HUES64 (cell line): ENCODE results near the gene FBXW7.
"Not testable (repeated sequence)": the region's sequence is repeated elsewhere in the genome, so short reads cannot be mapped to it uniquely, and the experiment has no call there.

Experiments used
- H3K27ac ChIP-seq: 2 replicates; pipeline ENCODE4 v1.7.0; 2013; ENCODE audit warnings: low read depth, low read length, inconsistent platforms
- H3K27me3 ChIP-seq: 2 replicates; pipeline ENCODE4 v1.6.1; 2013; ENCODE audit warnings: mild to moderate bottlenecking, low read length; ENCODE audit not compliant: insufficient read depth
- H3K36me3 ChIP-seq: 2 replicates; pipeline ENCODE4 v1.6.1; 2013; ENCODE audit warnings: mild to moderate bottlenecking, low read length; ENCODE audit not compliant: insufficient read depth
- H3K4me1 ChIP-seq: 2 replicates; pipeline ENCODE4 v1.6.1; 2013; ENCODE audit warnings: mild to moderate bottlenecking, low read length, moderate library complexity; ENCODE audit not compliant: insufficient read depth
- H3K4me3 ChIP-seq: 2 replicates; pipeline ENCODE4 v1.5.1; 2013; ENCODE audit warnings: mild to moderate bottlenecking, low read length, moderate library complexity
- H3K9ac ChIP-seq: 2 replicates; pipeline ENCODE4 v1.6.1; 2013; ENCODE audit warnings: mild to moderate bottlenecking, low read depth, low read length
- H3K9me3 ChIP-seq: 2 replicates; pipeline ENCODE4 v1.6.1; 2013; ENCODE audit warnings: low read depth, low read length; ENCODE audit not compliant: insufficient read depth
- WGBS: fragments of 150-250, 120-280 bp; methylation state at CpG from one replicate; pipeline ENCODE4 v1.1.7; 2013; ENCODE audit warnings: missing lambda C conversion rate; 5-methylcytosine and 5-hydroxymethylcytosine counted together

The FBXW7 gene

GRCh38 chr4:152571770-152572169 lies 35.9 kb upstream of the FBXW7 start:
- Histone ChIP-seq H3K27me3 (no peaks in the 10 kb centered on the region), H3K9me3 (no peaks in the 10 kb centered on the region), H3K4me3 (no peak overlapping the region), H3K9ac (no peak overlapping the region), H3K4me1 (no peaks in the 10 kb centered on the region), H3K36me3 (no peaks in the 10 kb centered on the region), H3K27ac (no peak overlapping the region)
- 100% methylated on average over 1 of the region's 1 CpG for WGBS

GRCh38 chr4:152571296-152571695 lies 35.4 kb upstream of the FBXW7 start:
- Histone ChIP-seq H3K4me3 (no peak overlapping the region), H3K9me3 (no peaks in the 10 kb centered on the region), H3K27ac (no peak overlapping the region), H3K27me3 (no peaks in the 10 kb centered on the region), H3K36me3 (no peaks in the 10 kb centered on the region), H3K4me1 (no peaks in the 10 kb centered on the region), H3K9ac (no peak overlapping the region)
- WGBS = 88% methylated on average over 1 of the region's 1 CpG

GRCh38 chr4:152565333-152565732 lies 29.4 kb upstream of the FBXW7 start:
- Histone ChIP-seq H3K27ac (no peak overlapping the region), H3K9me3 (no peaks in the 10 kb centered on the region), H3K4me3 (no peak overlapping the region), H3K27me3 (no peaks in the 10 kb centered on the region), H3K36me3 (no peaks in the 10 kb centered on the region), H3K4me1 (no peaks in the 10 kb centered on the region), H3K9ac (no peak overlapping the region)
- 97% methylated on average over 6 of the region's 6 CpGs for WGBS

GRCh38 chr4:152564336-152564735 lies 28.4 kb upstream of the FBXW7 start:
- H3K9ac ChIP-seq = no peak overlapping the region
- H3K4me3 ChIP-seq = no peak overlapping the region
- H3K9me3 ChIP-seq = no peaks in the 10 kb centered on the region
- H3K36me3 ChIP-seq = no peaks in the 10 kb centered on the region
- no peak overlapping the region for H3K27ac ChIP-seq
- no peaks in the 10 kb centered on the region for H3K4me1 ChIP-seq
- 93% methylated on average over 3 of the region's 3 CpGs for WGBS
- H3K27me3 ChIP-seq = no peaks in the 10 kb centered on the region

- H3K4me1 ChIP-seq = no peaks in the 10 kb centered on the region
- no peaks in the 10 kb centered on the region for H3K9me3 ChIP-seq
- no peaks in the 10 kb centered on the region for H3K36me3 ChIP-seq
- no peak overlapping the region for H3K4me3 ChIP-seq
- no peak overlapping the region for H3K9ac ChIP-seq
- no peaks in the 10 kb centered on the region for H3K27me3 ChIP-seq
- WGBS = 100% methylated on average over 1 of the region's 2 CpGs
- H3K27ac ChIP-seq = no peak overlapping the region
Measured at GRCh38 chr4:152563209-152563608, 27.3 kb upstream of the FBXW7 start.

- Histone ChIP-seq H3K27me3 (no peaks in the 10 kb centered on the region), H3K27ac (no peak overlapping the region), H3K36me3 (no peaks in the 10 kb centered on the region), H3K9me3 (no peaks in the 10 kb centered on the region), H3K4me3 (no peak overlapping the region), H3K9ac (no peak overlapping the region), H3K4me1 (0 out of 2 replicates have a peak, but pooled peaks cover 4% of the 10 kb centered on the region)
- 100% methylated on average over 3 of the region's 3 CpGs for WGBS
Measured at GRCh38 chr4:152559641-152560040, 23.7 kb upstream of the FBXW7 start.

- Histone ChIP-seq H3K4me1 (0 out of 2 replicates have a peak, but pooled peaks cover 4% of the 10 kb centered on the region), H3K36me3 (no peaks in the 10 kb centered on the region), H3K27me3 (no peaks in the 10 kb centered on the region), H3K27ac (no peak overlapping the region), H3K4me3 (no peak overlapping the region), H3K9ac (no peak overlapping the region), H3K9me3 (no peaks in the 10 kb centered on the region)
- WGBS = 67% methylated on average over 1 of the region's 1 CpG
Measured at GRCh38 chr4:152558396-152558795, 22.5 kb upstream of the FBXW7 start.

GRCh38 chr4:152556834-152557233 lies 20.9 kb upstream of the FBXW7 start:
- WGBS = 93% methylated on average over 3 of the region's 3 CpGs
- Histone ChIP-seq H3K9me3 (no peaks in the 10 kb centered on the region), H3K4me1 (0 out of 2 replicates have a peak, but pooled peaks cover 4% of the 10 kb centered on the region), H3K4me3 (no peak overlapping the region), H3K27me3 (no peaks in the 10 kb centered on the region), H3K27ac (no peak overlapping the region), H3K9ac (no peak overlapping the region), H3K36me3 (no peaks in the 10 kb centered on the region)

GRCh38 chr4:152556283-152556682 lies 20.4 kb upstream of the FBXW7 start:
- H3K36me3 ChIP-seq = no peaks in the 10 kb centered on the region
- no peaks in the 10 kb centered on the region for H3K27me3 ChIP-seq
- 0 out of 2 replicates have a peak, but pooled peaks cover 4% of the 10 kb centered on the region for H3K4me1 ChIP-seq
- WGBS = 100% methylated on average over 5 of the region's 5 CpGs
- no peak overlapping the region for H3K9ac ChIP-seq
- H3K27ac ChIP-seq = no peak overlapping the region
- no peak overlapping the region for H3K4me3 ChIP-seq
- H3K9me3 ChIP-seq = no peaks in the 10 kb centered on the region

- WGBS = 91% methylated on average over 2 of the region's 2 CpGs
- Histone ChIP-seq H3K27ac (no peak overlapping the region), H3K36me3 (no peaks in the 10 kb centered on the region), H3K9me3 (no peaks in the 10 kb centered on the region), H3K4me3 (no peak overlapping the region), H3K27me3 (no peaks in the 10 kb centered on the region), H3K4me1 (0 out of 2 replicates have a peak, but pooled peaks cover 4% of the 10 kb centered on the region), H3K9ac (no peak overlapping the region)
Measured at GRCh38 chr4:152554742-152555141, 18.9 kb upstream of the FBXW7 start.

- H3K27me3 ChIP-seq, H3K4me3 ChIP-seq, H3K4me1 ChIP-seq, H3K36me3 ChIP-seq, H3K9ac ChIP-seq, H3K9me3 ChIP-seq, H3K27ac ChIP-seq: not testable (repeated sequence)
- 100% methylated on average over 1 of the region's 2 CpGs for WGBS
Measured at GRCh38 chr4:152550687-152551086, 14.8 kb upstream of the FBXW7 start.

GRCh38 chr4:152545088-152545487 lies 9.2 kb upstream of the FBXW7 start:
- no peaks in the 10 kb centered on the region for H3K36me3 ChIP-seq
- H3K4me3 ChIP-seq = no peak overlapping the region
- no peak overlapping the region for H3K9ac ChIP-seq
- no peaks in the 10 kb centered on the region for H3K27me3 ChIP-seq
- H3K9me3 ChIP-seq = no peaks in the 10 kb centered on the region
- no peaks in the 10 kb centered on the region for H3K4me1 ChIP-seq
- no peak overlapping the region for H3K27ac ChIP-seq
- WGBS = 92% methylated on average over 2 of the region's 2 CpGs
